ENCODE measurements around the gene POFUT2.

The POFUT2 gene

GRCh38 chr21:45282283-45283034 lies 5.2 kb downstream of the POFUT2 start:
- no peak for DNase-seq

GRCh38 chr21:45281411-45282282 lies 6.0 kb downstream of the POFUT2 start:
- no peak for DNase-seq

GRCh38 chr21:45280969-45281368 lies 6.7 kb downstream of the POFUT2 start:
- no peak for DNase-seq

GRCh38 chr21:45280178-45280821 lies 7.4 kb downstream of the POFUT2 start:
- no peak for DNase-seq

GRCh38 chr21:45279446-45280177 lies 8.1 kb downstream of the POFUT2 start:
- DNase-seq = no peak

GRCh38 chr21:45278156-45278911 lies 9.4 kb downstream of the POFUT2 start:
- DNase-seq = no peak

- DNase-seq = no peak
These were observed 10.3 kb downstream of the POFUT2 start for GRCh38 chr21:45277101-45278045.

- no peak for DNase-seq
These were observed 11.1 kb downstream of the POFUT2 start for GRCh38 chr21:45276596-45276995.

GRCh38 chr21:45270306-45270821 lies 17.3 kb downstream of the POFUT2 start:
- DNase-seq = peak; percentile 11

- peak; percentile 2 for DNase-seq
These were observed 17.8 kb downstream of the POFUT2 start for GRCh38 chr21:45269861-45270260.

GRCh38 chr21:45267390-45267760 lies 20.3 kb downstream of the POFUT2 start:
- peak; percentile 1 for DNase-seq

- peak; percentile 26 for DNase-seq
These were observed 20.9 kb downstream of the POFUT2 start for GRCh38 chr21:45266518-45267389.

- DNase-seq = peak; percentile 7
These were observed 21.8 kb downstream of the POFUT2 start for GRCh38 chr21:45265721-45266517.

GRCh38 chr21:45264912-45265515 lies 22.7 kb downstream of the POFUT2 start:
- DNase-seq = no peak

GRCh38 chr21:45264146-45264911 lies 23.4 kb downstream of the POFUT2 start:
- no peak for DNase-seq

- no peak for DNase-seq
These were observed 24.2 kb downstream of the POFUT2 start for GRCh38 chr21:45263534-45263933.

- DNase-seq = no peak
These were observed 25.1 kb downstream of the POFUT2 start for GRCh38 chr21:45262616-45263015.

All from activated naive CD4-positive, alpha-beta T cell treated with anti-CD3 and anti-CD28 coated beads, Interleukin-2, amount 50 U/mL, for 16 hours (primary cell).